ENCODE measurements around the gene ANGEL1.

ANGEL1 gene

GRCh38 chr14:76780875-76781647 is 31.6 kb downstream of the ANGEL1 start:
- Histone ChIP-seq H3K27ac (ENCODE audit: low read depth, low read length) (no peak overlapping the region), H3F3A (ENCODE audit: insufficient read depth) (no peaks in the 10 kb centered on the region), H3K27me3 (ENCODE audit: low read length) (no peaks in the 10 kb centered on the region), H4K20me1 (ENCODE audit: low read depth, low read length) (no peaks in the 10 kb centered on the region), H3K9ac (ENCODE audit: low read length) (no peak overlapping the region), H3K9me2 (replicated peaks; ENCODE audit: insufficient read depth, low read length) (no peaks in the 10 kb centered on the region), H3K9me3 (ENCODE audit: insufficient read depth, low read length) (no peaks in the 10 kb centered on the region), H3K4me3 (ENCODE audit: insufficient read depth, low read length, poor library complexity, severe bottlenecking) (no peak overlapping the region), H3K4me2 (ENCODE audit: low read depth, low read length, poor library complexity, severe bottlenecking) (no peak overlapping the region), H3K79me2 (ENCODE audit: insufficient read depth, low read length) (no peaks in the 10 kb centered on the region), H2AFZ (ENCODE audit: low read depth, low read length, severe bottlenecking) (no peak overlapping the region), H3K36me3 (ENCODE audit: low read length) (no peaks in the 10 kb centered on the region)
- TF ChIP-seq EZH2phosphoT487 (conservative IDR thresholded peaks at IDR 0.05; ENCODE audit: low read length) (no peak), CTCF (IDR thresholded peaks at IDR 0.05; ENCODE audit: insufficient read depth, low read length, poor library complexity, severe bottlenecking) (no peak)

GRCh38 chr14:76780360-76780759 is 32.3 kb downstream of the ANGEL1 start:
- Histone ChIP-seq H3K79me2 (ENCODE audit: insufficient read depth, low read length) (no peaks in the 10 kb centered on the region), H2AFZ (ENCODE audit: low read depth, low read length, severe bottlenecking) (no peak overlapping the region), H4K20me1 (ENCODE audit: low read depth, low read length) (no peaks in the 10 kb centered on the region), H3K36me3 (ENCODE audit: low read length) (no peaks in the 10 kb centered on the region), H3K4me2 (ENCODE audit: low read depth, low read length, poor library complexity, severe bottlenecking) (no peak overlapping the region), H3K9ac (ENCODE audit: low read length) (no peak overlapping the region), H3K27me3 (ENCODE audit: low read length) (no peaks in the 10 kb centered on the region), H3K9me3 (ENCODE audit: insufficient read depth, low read length) (no peaks in the 10 kb centered on the region), H3K27ac (ENCODE audit: low read depth, low read length) (no peak overlapping the region), H3F3A (ENCODE audit: insufficient read depth) (no peaks in the 10 kb centered on the region), H3K4me3 (ENCODE audit: insufficient read depth, low read length, poor library complexity, severe bottlenecking) (no peak overlapping the region), H3K9me2 (replicated peaks; ENCODE audit: insufficient read depth, low read length) (no peaks in the 10 kb centered on the region)
- TF ChIP-seq CTCF (IDR thresholded peaks at IDR 0.05; ENCODE audit: insufficient read depth, low read length, poor library complexity, severe bottlenecking) (no peak), EZH2phosphoT487 (conservative IDR thresholded peaks at IDR 0.05; ENCODE audit: low read length) (no peak)

GRCh38 chr14:76780058-76780345 is 32.7 kb downstream of the ANGEL1 start:
- H3K4me2 ChIP-seq (ENCODE audit: low read depth, low read length, poor library complexity, severe bottlenecking), result no peak overlapping the region
- no peak overlapping the region for H3K9ac ChIP-seq (ENCODE audit: low read length)
- no peak overlapping the region for H3K4me3 ChIP-seq (ENCODE audit: insufficient read depth, low read length, poor library complexity, severe bottlenecking)
- no peak overlapping the region for H2AFZ ChIP-seq (ENCODE audit: low read depth, low read length, severe bottlenecking)
- H3K9me3 ChIP-seq (ENCODE audit: insufficient read depth, low read length), result no peaks in the 10 kb centered on the region
- H3F3A ChIP-seq (ENCODE audit: insufficient read depth), result no peaks in the 10 kb centered on the region
- no peaks in the 10 kb centered on the region for H3K79me2 ChIP-seq (ENCODE audit: insufficient read depth, low read length)
- no peaks in the 10 kb centered on the region for H3K36me3 ChIP-seq (ENCODE audit: low read length)
- H3K27me3 ChIP-seq (ENCODE audit: low read length), result no peaks in the 10 kb centered on the region
- no peaks in the 10 kb centered on the region for H4K20me1 ChIP-seq (ENCODE audit: low read depth, low read length)
- TF ChIP-seq CTCF (IDR thresholded peaks at IDR 0.05; ENCODE audit: insufficient read depth, low read length, poor library complexity, severe bottlenecking), result no peak
- TF ChIP-seq EZH2phosphoT487 (conservative IDR thresholded peaks at IDR 0.05; ENCODE audit: low read length), result no peak
- no peaks in the 10 kb centered on the region for H3K9me2 ChIP-seq (replicated peaks; ENCODE audit: insufficient read depth, low read length)
- H3K27ac ChIP-seq (ENCODE audit: low read depth, low read length), result no peak overlapping the region
